GM12878 (cell line): ENCODE measurements around the gene LMTK3. TPM values are rescaled to one million over a fixed set of nuclear protein-coding genes. Genes with fewer than 3 reads are reported as not detected.

Experiments used
- CBX5 ChIP-seq: sonication (generic); IDR thresholded peaks from 2 replicates; pipeline ENCODE4 v1.6.1; 2016; ENCODE audit warnings: low read depth, moderate library complexity, mild to moderate bottlenecking, inconsistent platforms
- E2F8 ChIP-seq: fragments of 450-650 bp; IDR thresholded peaks from 2 replicates; pipeline ENCODE4 v1.6.1; 2018; ENCODE audit warnings: mild to moderate bottlenecking, low read depth, moderate library complexity; ENCODE audit not compliant: partially characterized antibody
- IRF3 ChIP-seq: fragments of 450-650 bp; IDR thresholded peaks from 2 replicates; pipeline ENCODE4 v1.6.1; 2014; ENCODE audit warnings: mild to moderate bottlenecking
- PRDM15 ChIP-seq: fragments of 450-650 bp; formaldehyde crosslinking; IDR thresholded peaks from 2 replicates; pipeline ENCODE4 v1.4.0; 2020; ENCODE audit warnings: mild to moderate bottlenecking, moderate library complexity
- RCOR1 ChIP-seq: conservative IDR thresholded peaks from 2 replicates; pipeline ENCODE4 v1.6.1; 2012; ENCODE audit warnings: low read depth, low read length, improper control_type of control experiment
- USF2 ChIP-seq: IDR thresholded peaks from 2 replicates; pipeline ENCODE4 v1.6.1; 2011; ENCODE audit warnings: low read depth, low read length, improper control_type of control experiment, borderline replicate concordance
- YY1 ChIP-seq: IDR thresholded peaks from 2 replicates; pipeline ENCODE4 v1.6.1; 2011; ENCODE audit warnings: low read depth, mild to moderate bottlenecking, low read length
- ZBTB33 ChIP-seq: fragments of 450-650 bp; IDR thresholded peaks from 2 replicates; pipeline ENCODE4 v1.6.1; 2017; ENCODE audit warnings: mild to moderate bottlenecking
- polyA plus RNA-seq, 11 experiments: library from polyadenylated mRNA; depleted of rRNA in 4 of 11; unstranded in 6 of 11; stranded (reverse) in 5 of 11; fragments of >200 nt; fragmentation: Nextera tagmentation in 4 of 11; fragmentation: Illumina TruSeq in 1 of 11; extraction: Ambion mirVana in 4 of 11; extraction: Trizol in 1 of 11; gene quantifications; 1 replicate in 1 of 11; 2 replicates in 10 of 11; pipeline versions ENCODE4 v1.2.1 to v1.2.3, GENCODE V29; 2011 to 2016; ENCODE audit warnings: inconsistent platforms in 2 of 11, missing spikeins in 2 of 11, low read depth in 1 of 11
- total RNA-seq, 4 experiments: library from RNA; depleted of rRNA in 3 of 4; stranded (reverse); fragments of >200 nt in 3 of 4; fragmentation: Illumina TruSeq in 1 of 4; extraction: Trizol in 1 of 4; gene quantifications; 2 replicates each; pipeline versions ENCODE4 v1.2.1 to v1.2.3, GENCODE V29; 2013 to 2021

LMTK3 gene
- total and polyA plus RNA-seq, 10 of the 15 experiments (the other 5 are each of a cell fraction or from before 2014, with no cell fraction given): under 0.01 to 0.28 (median 0.04) TPM; not detected in 3

GRCh38 chr19:48484247-48484893 lies 27.3 kb downstream of the LMTK3 start (continued):
- no peak for TF ChIP-seq E2F8
- TF ChIP-seq USF2: no peak
- no peak for TF ChIP-seq ZBTB33
- no peak for TF ChIP-seq RCOR1
- TF ChIP-seq YY1: no peak
- no peak for TF ChIP-seq IRF3
- TF ChIP-seq CBX5: no peak
- TF ChIP-seq PRDM15 (CRISPR knock-in tag): no peak
